ENCODE data around the gene RNF224.

RNF224 gene

DNA sequence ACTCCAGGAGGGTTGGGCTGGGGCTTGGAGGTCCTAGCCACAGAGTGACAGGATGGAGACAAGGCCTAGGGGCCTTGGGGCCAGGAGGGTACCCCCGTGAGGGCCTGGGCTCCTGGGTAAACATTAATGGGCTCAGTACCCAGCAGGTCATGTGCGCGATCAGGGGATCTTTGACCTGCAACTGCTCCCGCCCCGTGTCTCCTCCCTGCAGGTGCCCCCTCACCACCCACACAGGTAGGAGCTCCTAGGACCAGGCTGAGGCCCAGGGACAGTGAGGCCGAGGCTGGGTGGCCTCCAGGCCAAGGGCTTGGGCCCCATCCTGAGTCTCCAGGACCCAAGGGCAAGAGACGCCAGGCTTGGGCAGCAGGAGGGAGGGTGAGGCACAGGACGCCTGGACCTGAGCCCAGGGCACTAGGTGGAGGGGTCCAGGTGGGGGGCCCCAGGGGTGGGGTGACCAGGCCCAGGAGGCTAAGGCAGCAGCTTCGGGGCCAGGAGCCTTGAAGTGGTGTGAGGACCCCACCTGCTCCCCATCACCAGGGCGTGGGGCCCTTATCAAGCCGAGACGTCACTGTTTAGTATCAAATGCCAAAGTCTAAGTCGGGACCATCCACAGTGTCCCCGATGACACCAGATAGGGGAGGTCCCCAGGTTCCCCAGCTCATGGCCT, 3.5 kb downstream of the RNF224 start, which contains the start of gene SLC34A3:
TSS of gene SLC34A3 (plus strand) at position 197 of the 667 bp plus-strand sequence. CDS start 802 bp downstream, outside the sequence.
- H3K4me3 ChIP-seq (ENCODE audit: control insufficient read depth, low read depth, low read length): no peak within 1 kb of the TSS
- TF ChIP-seq, protein P1, sequence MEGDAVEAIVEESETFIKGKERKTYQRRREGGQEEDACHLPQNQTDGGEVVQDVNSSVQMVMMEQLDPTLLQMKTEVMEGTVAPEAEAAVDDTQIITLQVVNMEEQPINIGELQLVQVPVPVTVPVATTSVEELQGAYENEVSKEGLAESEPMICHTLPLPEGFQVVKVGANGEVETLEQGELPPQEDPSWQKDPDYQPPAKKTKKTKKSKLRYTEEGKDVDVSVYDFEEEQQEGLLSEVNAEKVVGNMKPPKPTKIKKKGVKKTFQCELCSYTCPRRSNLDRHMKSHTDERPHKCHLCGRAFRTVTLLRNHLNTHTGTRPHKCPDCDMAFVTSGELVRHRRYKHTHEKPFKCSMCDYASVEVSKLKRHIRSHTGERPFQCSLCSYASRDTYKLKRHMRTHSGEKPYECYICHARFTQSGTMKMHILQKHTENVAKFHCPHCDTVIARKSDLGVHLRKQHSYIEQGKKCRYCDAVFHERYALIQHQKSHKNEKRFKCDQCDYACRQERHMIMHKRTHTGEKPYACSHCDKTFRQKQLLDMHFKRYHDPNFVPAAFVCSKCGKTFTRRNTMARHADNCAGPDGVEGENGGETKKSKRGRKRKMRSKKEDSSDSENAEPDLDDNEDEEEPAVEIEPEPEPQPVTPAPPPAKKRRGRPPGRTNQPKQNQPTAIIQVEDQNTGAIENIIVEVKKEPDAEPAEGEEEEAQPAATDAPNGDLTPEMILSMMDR (conservative IDR thresholded peaks at IDR 0.05; ENCODE audit: control insufficient read depth, insufficient read depth, low read depth, low read length): no peak
- no peak for DNase-seq (ENCODE audit: low read depth)

DNA sequence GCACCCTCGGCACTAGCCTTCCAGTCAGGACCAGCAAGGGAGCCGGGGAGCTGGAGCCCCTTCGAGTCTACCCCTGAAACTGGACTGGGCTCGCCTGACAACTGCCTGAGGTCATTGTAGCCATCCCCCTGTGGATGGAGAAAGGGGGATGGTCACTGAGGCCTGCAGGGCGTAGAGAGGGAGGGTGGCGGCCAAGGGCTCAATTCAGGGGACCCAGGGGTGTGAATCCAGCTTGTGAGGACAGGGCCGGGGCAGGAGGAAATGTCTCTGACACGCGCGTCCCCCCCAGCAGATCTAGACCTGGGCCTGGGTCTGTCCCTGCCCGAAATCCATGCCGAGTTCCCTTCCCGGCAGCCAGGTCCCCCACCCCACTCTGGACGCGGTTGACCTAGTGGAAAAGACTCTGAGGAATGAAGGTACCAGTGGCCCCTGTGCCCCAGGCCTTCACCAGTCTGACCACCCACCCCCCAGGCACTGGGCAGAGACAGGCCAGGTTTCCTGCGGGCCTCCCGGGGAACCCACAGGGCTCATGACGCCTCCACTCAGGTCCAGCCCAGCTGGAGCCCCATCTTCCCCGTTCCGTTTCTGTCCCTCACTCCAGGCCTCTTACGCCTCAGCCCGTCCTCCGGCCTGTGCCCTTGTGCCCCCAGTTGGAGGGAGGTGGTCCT, 4.2 kb downstream of the RNF224 start:
- no peak for DNase-seq (ENCODE audit: low read depth)
- no peak overlapping the region for H3K4me3 ChIP-seq (ENCODE audit: control insufficient read depth, low read depth, low read length)
- TF ChIP-seq, protein P1 (conservative IDR thresholded peaks at IDR 0.05; ENCODE audit: control insufficient read depth, insufficient read depth, low read depth, low read length): no peak

DNA sequence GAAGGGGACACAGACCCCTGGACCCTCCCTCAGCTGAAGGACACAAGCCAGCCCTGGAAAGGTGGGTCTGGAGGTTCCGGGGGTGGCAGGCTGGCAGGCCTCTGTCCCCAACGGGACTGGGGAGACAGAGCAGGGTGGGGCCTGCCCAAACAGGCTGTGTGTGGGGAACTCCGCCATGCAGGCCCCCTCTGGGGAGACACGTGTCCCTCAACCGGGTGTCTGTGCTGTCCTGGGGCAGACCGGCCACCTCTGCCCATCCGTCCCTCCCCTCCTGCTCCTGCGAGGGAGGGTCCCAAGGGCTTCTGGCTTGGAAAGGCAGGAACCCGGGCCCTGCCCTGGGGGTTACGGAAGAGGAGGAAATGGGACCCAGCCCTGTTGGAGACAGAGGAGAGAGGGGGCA, 4.8 kb downstream of the RNF224 start:
- DNase-seq (ENCODE audit: low read depth): no peak
- no peak overlapping the region for H3K4me3 ChIP-seq (ENCODE audit: control insufficient read depth, low read depth, low read length)
- TF ChIP-seq, protein P1 (conservative IDR thresholded peaks at IDR 0.05; ENCODE audit: control insufficient read depth, insufficient read depth, low read depth, low read length): no peak

DNA sequence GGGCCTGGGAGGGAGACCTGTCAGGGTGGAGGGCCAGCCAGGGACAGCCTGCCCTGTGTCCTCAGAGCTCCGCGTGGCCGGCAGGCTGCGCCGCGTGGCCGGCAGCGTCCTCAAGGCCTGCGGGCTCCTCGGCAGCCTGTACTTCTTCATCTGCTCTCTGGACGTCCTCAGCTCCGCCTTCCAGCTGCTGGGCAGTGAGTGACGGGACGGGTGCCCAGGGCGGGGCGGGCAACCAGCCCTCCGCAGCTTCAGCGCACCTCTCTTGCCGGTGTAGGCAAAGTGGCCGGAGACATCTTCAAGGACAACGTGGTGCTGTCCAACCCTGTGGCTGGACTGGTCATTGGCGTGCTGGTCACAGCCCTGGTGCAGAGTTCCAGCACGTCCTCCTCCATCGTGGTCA, 5.2 kb downstream of the RNF224 start:
- TF ChIP-seq, protein P1 (conservative IDR thresholded peaks at IDR 0.05; ENCODE audit: control insufficient read depth, insufficient read depth, low read depth, low read length): no peak
- no peak for DNase-seq (ENCODE audit: low read depth)
- no peak overlapping the region for H3K4me3 ChIP-seq (ENCODE audit: control insufficient read depth, low read depth, low read length)

DNA sequence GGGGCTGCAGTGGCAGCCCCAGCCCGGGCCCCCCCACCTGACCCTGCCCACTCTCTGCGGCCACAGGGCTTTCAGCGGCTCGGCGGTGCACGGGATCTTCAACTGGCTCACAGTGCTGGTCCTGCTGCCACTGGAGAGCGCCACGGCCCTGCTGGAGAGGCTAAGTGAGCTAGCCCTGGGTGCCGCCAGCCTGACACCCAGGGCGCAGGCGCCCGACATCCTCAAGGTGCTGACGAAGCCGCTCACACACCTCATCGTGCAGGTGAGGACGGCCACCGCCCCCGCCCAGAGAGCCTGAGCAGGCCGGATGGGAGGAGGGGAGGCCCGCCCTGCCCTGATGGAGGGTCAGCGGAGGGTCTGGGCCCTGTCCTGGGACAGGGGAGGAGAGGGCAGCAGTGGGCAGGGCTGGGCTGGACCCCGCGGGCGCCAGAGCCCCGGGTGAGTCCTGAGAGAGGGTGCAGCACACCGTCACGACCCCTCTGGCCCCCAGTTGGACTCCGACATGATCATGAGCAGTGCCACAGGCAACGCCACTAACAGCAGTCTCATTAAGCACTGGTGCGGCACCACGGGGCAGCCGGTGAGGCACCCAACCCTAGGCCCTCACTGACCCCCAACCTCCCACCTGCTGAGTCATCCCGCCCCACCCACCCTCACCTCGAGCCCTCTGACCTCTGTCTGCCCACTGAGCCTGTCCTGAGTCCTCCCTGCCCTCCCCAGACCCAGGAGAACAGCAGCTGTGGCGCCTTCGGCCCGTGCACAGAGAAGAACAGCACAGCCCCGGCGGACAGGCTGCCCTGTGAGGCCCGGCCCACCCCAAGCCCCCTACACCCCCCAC, 6.1 kb downstream of the RNF224 start:
- TF ChIP-seq, protein P1 (conservative IDR thresholded peaks at IDR 0.05; ENCODE audit: control insufficient read depth, insufficient read depth, low read depth, low read length): no peak
- no peak overlapping the region for H3K4me3 ChIP-seq (ENCODE audit: control insufficient read depth, low read depth, low read length)
- DNase-seq (ENCODE audit: low read depth): no peak

DNA sequence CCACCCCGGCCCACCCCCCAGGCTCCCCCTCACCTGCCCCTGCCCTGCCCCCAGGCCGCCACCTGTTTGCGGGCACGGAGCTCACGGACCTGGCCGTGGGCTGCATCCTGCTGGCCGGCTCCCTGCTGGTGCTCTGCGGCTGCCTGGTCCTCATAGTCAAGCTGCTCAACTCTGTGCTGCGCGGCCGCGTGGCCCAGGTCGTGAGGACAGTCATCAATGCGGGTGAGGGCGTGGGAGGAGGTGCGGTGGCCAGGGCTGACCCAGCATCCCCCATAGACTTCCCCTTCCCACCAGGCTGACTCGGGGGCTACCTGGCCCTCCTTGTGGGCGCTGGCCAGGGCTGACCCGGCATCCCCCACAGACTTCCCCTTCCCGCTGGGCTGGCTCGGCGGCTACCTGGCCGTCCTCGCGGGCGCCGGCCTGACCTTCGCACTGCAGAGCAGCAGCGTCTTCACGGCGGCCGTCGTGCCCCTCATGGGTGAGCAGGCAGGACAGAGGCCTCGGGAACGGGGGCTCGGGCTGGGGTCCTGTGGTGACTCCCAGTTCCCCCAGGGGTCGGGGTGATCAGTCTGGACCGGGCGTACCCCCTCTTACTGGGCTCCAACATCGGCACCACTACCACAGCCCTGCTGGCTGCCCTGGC, 6.9 kb downstream of the RNF224 start:
- TF ChIP-seq, protein P1 (conservative IDR thresholded peaks at IDR 0.05; ENCODE audit: control insufficient read depth, insufficient read depth, low read depth, low read length): no peak
- H3K4me3 ChIP-seq (ENCODE audit: control insufficient read depth, low read depth, low read length): no peak overlapping the region
- no peak for DNase-seq (ENCODE audit: low read depth)

All from fibroblast of mammary gland (primary cell).